Keratinocyte (primary cell): Measurements from ENCODE around the gene TWIST1.

Experiments
- EZH2 ChIP-seq: IDR thresholded peaks from one replicate; pipeline ENCODE4 v1.6.1; 2012; ENCODE audit warnings: inconsistent platforms, mild to moderate bottlenecking, low read length, moderate library complexity
- TF ChIP-seq, protein P1 (sequence below), 3 experiments: IDR thresholded peaks in 1 of 3; conservative IDR thresholded peaks in 1 of 3; optimal IDR thresholded peaks in 1 of 3; 2 replicates in 2 of 3; 3 replicates in 1 of 3; pipeline versions ENCODE3 to v1.5.1; 2011; ENCODE audit warnings: low read length in 3 of 3, mild to moderate bottlenecking in 3 of 3, moderate library complexity in 2 of 3, control low read depth in 1 of 3, inconsistent platforms in 1 of 3; ENCODE audit not compliant: insufficient read depth in 2 of 3; ENCODE audit errors: extremely low read depth in 1 of 3

DNA sequence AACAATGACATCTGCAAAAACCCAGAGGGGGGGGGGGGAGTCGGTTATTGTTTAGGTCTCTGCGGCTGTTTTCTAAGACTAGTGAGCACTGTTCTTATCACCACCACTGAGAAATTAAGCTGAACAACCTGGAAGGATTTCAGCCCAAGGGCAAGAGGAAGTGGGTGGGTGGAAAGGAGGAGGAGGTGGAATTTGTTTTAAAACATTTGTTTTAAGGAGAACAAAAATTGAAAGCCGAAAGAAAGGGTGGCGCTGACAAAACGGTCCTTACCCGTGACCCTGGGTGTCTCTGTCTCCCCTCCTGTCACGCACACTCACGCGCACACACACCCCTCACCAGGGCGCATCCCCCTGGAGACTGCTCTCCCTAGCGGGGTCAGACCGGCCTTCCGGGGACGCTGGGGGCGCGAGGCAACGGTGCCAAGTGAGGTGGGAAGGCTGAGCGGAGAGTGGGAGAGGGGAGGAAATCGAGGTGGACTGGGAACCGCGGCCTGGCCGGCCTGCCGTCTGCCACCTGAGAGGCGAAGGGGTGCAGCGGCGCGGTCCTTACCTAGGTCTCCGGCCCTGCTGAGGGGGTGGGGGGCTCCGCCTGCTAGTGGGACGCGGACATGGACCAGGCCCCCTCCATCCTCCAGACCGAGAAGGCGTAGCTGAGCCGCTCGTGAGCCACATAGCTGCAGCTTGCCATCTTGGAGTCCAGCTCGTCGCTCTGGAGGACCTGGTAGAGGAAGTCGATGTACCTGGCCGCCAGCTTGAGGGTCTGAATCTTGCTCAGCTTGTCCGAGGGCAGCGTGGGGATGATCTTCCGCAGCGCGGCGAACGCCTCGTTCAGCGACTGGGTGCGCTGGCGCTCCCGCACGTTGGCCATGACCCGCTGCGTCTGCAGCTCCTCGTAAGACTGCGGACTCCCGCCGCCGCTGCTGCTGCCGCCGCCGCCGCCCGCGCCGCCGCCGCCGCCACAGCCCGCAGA, 1.0 kb downstream of the TWIST1 start:
- TF ChIP-seq, protein P1, sequence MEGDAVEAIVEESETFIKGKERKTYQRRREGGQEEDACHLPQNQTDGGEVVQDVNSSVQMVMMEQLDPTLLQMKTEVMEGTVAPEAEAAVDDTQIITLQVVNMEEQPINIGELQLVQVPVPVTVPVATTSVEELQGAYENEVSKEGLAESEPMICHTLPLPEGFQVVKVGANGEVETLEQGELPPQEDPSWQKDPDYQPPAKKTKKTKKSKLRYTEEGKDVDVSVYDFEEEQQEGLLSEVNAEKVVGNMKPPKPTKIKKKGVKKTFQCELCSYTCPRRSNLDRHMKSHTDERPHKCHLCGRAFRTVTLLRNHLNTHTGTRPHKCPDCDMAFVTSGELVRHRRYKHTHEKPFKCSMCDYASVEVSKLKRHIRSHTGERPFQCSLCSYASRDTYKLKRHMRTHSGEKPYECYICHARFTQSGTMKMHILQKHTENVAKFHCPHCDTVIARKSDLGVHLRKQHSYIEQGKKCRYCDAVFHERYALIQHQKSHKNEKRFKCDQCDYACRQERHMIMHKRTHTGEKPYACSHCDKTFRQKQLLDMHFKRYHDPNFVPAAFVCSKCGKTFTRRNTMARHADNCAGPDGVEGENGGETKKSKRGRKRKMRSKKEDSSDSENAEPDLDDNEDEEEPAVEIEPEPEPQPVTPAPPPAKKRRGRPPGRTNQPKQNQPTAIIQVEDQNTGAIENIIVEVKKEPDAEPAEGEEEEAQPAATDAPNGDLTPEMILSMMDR (optimal IDR thresholded peaks at IDR 0.05 in 1 of 3, IDR thresholded peaks at IDR 0.05 in 1 of 3, conservative IDR thresholded peaks at IDR 0.05 in 1 of 3; ENCODE audit: extremely low read depth in 1 of 3, insufficient read depth in 2 of 3, low read length in 3 of 3) = no peak
- peak; percentile 70 for TF ChIP-seq EZH2
